NCI-H1092 treated with DMSO at 0.1 percent for 48 hours (cell line): ENCODE results near the gene CLCF1.

Source experiments
- DNase-seq: peaks from one replicate; lab custom pipeline; 2025; lab: John Stamatoyannopoulos, UW

The CLCF1 gene

DNA sequence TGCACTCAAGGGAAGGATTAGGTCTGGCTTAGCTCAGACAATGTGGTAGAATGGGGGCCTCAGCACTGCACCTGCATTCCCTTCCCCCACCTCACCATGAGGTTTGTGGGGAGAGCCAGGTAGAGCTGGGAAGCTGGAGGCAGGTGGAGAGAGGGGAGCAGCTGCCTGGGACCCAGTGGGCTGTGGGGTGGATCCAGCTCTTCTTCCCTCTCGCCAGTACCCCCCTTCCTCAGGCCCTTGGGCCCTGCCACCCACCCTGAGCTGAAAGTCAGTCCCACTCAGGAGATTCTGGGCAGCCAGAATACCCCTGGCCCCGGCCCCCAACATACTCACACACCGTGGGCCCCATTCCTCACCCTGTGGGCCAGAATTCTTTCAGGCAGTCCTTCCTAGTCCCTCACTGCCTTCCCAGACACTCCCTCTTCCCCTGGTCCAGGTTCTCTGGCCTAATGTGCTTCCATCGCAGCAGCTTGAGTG, 17.0 kb downstream of the CLCF1 start:
- no peak for DNase-seq

DNA sequence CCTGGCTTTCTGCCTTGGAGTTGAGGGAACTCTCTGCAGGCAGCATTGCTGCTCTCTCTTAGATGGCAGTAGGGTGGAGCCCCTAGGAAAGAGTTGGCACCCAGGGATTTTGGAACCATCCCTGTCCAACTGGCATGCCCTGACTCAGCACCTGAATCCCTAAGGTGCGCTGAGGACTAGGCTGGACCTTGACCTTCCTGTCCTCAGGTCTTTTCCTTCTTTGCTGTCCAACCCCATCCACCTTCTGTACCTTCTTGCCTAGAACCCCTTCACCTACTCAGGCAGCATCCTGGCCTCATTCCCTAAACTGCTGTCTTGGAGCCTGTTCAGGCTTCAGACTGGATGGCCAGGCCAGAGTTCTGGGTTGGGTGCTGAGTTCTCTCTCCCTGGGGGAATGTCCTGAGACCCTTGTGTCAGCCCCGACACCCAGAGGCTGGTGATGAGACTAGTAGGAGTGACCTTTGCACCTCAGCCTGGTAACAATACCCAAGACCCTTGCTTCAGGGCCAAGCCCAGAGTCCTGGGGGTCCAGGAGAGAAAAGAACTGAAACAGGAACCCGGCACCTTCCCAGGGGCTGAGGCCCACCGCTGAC, 17.5 kb downstream of the CLCF1 start:
- DNase-seq = no peak

DNA sequence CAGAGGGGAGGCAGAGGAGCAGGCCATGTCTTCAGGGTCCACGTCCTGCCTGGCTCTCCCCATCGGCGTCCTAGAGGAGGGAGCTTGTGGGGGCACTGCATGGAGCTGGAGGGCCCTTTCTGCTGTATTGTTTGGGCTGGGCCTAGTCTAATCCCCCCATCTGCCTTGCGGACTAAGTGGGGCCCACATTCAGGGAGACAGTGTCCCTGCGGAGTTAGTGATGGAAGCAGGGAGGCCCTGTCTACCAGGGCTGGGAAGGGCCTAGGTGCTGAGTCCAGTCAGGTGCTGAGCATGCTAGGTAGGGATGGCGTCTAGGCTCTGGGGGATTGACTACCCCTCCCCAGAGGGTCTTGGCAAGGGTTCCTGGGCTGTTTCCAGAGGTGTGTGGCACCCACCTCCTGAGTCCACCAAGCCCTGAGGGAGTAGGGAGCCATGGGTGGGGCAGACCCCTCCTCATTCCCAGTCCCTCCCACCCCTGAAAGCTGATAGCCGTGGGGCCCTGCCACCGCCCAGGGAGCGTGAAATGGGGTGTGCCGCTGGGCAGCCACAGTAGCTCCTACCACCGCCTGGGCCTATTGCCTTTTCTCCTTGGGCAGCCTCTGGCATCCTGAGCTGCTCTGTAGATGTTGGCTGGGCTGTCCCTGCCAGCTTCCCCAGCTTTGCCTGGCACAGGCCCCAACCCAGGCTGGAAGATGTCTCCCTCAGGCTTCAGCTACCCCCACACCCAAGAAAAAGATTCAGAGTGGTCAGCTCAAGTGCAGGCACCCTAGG, 18.2 kb downstream of the CLCF1 start:
- no peak for DNase-seq

DNA sequence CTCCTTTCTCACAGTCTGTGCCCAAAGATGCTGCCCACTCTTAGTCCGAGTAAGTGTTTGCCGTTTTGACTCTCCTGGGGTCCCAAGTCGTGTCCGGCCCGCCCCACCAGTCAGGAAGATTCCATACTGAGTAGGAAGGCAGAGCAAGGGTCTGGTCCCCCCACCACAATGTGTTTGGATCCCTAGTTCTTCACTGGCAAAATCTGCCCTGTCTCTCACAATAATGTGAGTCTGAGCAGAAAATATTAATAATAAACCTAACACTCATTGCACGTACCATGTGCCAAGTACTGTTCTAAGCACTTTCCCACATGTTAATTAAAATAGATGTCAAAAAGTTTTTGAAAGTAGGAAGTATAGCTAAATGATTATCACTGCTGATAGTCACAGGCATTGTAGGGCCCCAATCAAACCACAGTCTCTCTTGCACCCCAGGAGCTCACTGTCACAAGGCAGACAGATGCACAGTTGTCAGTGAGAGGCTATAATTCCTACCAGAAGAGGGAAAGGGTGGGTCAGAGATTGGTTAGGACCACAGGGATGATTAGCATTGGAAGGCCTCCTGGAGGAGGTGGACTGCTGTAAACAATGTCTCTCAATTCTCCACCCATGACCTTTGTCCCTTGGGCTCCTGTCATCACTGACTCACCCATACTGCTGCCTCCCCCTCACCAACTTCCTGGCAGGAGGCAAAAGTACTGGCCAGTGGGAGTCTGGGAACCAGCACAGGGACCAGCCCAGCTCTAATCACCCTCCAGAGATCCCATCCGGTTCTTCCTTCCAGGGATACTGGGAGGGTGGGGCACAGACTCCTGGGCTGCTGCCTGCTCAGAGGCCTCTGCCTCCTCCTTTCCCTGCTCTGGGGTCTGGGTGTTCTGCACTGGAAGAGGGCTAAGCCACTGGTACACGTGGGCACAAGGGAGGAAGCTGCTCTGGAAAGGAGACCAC, 19.0 kb downstream of the CLCF1 start:
- no peak for DNase-seq

DNA sequence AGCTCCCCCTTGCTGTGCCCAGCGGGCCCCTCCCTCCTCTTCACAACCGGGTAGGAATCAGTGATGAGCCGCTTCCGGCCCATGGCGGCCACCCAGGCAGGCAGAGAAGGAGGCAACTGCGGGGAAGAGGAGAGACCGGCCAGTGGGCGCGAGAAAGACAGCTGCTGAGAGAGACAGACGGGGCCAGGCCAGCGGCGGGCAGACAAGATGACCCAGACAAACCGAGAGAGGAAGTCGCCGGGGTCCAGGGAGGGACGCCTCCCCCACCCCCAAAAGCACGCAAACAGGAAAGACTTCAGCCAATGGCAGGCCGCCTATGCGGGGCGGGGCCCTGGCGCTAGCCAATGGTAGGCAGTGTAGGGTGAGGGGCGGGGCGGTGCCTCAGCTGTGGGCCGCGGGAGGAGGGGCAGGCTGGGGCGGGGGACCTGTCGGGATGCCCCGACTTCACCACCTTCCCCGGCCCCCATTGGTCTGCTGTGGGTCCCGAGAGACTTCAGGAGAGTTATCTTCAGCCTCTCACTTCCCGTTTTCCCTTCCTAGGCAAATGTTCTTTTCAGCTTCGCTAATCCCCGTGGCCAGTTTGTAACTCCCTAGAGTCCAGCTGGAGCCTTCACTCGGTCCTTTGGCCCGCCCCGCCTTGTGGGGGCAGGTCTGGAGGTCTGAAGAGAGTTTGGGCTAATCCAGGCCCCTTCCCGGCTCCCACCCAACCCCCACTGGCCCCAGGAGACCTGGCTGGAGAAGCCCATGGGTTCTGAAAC, 19.9 kb downstream of the CLCF1 start, which contains the start of gene POLD4:
TSS of gene POLD4 (minus strand) at position 230 of the 758 bp plus-strand sequence. CDS start at position 83, 147 bp downstream.
- DNase-seq = peak; percentile 95

DNA sequence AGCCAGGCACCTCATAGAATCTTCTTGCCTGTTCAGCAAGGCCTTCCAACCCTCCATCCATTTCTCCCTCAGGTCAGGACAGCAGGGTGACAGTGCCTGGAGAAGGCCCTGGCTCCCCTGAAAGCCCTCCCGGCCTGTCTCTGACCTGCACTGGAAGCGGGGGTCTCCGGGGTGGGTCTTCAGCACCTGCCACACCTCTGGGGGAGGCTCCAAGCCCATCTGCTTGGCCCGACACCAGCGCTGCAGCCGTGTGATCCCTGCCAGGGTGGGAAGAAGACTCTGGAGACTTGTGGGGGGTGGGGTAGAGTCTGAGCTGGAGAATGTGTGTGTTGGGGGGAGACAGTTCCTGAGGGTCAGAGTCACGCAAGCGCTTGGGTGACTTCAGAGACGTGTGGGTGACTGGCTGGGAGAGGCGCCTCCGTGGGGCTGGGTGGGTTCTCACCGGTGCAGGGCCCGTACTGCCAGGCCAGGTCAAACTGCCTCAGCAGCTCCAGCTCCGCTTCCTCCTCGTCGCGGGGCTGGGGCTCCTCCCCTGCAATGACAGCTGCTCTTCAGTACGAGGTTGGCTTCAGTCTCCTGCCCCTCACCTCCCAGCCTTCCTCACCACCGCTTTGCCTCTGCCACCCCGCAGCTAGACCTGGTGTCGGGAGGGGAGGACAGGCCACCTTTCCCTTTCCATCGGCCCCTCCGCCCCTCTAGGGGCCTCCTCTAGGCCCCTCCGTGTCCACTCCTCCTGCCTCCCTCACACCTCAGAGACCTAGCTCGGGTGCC, 20.7 kb downstream of the CLCF1 start:
- no peak for DNase-seq

DNA sequence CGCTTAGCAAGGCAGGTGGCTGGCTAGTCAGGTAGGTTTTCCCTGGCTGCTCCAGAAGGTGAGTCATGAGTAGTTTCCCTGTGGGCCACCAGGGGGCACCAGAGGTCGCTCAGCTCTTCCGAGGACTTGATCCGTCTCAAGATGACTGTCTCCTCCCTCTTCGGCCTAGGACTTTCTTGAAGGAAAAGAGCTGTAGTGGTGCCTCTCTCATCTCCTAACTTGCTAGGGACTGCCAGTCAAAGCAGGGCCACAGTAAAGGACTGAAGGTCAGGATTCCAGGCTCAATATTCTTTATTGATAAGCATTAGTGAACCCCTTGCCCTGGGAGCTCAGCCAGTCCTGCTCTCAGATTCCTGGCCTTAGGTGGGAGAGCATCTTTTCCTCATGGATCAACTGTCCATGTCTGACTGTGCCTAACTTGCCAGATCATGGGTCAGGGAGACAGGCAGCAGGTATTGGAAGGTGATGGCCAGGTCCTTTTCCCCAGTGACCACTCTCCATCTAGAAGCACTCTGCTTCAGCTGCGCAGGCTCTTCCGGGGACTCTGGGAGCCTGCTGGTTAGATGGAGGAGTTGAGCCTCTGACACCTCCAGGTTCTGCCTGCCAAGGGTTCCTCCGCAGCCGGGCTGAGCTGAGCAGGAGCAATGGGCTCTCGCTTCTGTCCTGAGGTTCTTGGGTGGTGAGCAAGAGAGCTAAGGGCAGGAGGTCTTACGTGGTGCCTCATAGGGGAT, 22.0 kb downstream of the CLCF1 start:
- peak; percentile 64 for DNase-seq

DNA sequence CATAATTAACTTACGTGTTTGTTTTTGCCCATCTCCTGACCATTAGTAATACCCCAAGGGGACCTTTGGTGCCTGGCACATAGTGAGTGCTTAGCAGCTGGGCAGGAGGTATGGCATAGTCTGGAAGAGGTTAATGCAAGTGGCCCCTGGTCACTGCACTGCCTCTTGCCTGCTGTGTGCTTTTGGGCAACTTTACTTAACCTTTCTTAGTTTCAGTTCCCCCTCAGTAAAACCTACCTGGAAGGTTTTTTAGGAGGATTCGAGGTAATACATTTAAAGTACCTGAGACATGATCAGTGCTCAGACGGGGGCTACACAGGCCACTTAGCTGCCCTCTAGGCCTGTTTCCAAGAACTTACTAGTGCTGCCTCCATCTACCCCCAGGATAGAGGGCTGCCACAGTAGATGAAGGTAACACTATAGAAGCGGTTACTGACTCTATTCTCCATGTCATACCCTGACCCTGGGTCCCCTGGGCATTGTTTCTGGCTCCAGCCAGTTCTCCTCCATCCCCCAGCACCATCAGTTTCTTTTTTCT, 23.4 kb downstream of the CLCF1 start:
- DNase-seq = no peak

DNA sequence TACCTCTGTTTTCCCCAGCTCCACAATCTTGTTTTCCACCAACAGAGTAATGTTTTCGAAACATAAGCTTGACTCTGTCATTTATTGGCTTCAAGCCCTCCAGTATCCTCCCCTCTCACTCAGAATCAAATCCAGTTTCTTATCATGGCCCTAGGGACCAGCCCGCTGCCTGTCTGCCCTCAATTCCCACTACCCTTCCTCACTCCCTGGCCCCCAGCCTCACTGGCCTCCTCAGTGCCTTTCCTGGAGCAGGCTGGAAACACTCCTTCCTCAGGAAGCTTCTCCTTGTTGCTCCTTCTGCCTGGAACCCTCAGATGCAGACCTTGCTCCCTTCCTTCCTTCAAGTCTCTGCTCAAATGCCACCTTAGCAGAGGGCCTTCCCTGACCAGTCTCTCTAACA, 23.9 kb downstream of the CLCF1 start:
- no peak for DNase-seq

DNA sequence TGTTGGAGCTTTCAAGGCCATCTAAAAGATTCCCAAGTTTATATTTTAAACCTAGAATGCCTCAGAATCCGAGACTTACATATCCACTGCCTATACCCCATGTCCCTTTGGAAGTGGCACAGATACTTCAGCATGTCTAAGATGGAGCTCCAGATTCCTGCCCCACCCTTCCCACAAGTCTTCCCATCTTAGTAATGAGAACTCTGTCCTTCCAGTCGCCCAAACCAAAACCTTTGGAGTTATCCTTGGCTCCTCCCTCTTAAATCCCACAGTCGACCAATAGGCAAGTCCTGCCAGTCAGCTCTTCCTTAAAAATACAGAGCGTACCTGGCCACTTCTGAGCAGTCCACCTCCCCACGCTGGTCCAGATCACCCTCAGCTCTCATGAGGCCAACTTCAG, 24.4 kb downstream of the CLCF1 start:
- no peak for DNase-seq

DNA sequence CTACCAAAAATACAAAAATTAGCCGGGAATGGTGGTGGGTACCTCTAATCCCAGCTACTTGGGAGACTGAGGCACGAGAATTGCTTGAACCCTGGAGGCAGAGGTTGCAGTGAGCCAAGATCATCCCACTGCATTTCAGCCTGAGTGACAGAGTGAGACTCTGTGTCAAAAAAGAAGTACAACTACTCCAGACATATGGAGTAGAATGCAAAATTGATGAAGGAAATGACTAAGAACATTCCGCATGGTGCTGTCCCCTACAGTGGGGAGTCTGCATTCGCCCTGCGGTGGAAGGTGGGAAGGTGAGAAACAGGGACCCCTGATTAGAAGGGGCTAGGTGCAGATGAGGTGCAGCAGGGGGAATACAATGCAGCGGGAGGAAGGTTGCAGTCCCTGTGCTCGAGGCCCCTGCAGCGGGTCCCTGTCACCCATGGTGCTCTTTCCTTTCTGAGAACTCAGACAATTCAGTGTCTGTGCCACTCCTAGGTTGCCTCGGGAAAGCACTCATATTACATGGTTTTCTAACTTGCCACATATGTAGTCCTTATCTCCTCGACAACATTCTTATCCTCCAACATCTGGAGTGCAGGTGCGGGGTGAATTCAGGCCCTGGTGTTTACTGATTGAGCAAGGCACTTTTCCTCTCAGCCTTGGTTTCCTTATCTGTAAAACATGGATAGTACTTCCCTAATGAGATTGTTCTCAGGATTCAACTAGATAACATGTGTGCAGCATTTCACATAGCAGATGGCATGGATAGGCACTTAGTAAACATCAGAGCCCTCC, 25.2 kb downstream of the CLCF1 start:
- no peak for DNase-seq

DNA sequence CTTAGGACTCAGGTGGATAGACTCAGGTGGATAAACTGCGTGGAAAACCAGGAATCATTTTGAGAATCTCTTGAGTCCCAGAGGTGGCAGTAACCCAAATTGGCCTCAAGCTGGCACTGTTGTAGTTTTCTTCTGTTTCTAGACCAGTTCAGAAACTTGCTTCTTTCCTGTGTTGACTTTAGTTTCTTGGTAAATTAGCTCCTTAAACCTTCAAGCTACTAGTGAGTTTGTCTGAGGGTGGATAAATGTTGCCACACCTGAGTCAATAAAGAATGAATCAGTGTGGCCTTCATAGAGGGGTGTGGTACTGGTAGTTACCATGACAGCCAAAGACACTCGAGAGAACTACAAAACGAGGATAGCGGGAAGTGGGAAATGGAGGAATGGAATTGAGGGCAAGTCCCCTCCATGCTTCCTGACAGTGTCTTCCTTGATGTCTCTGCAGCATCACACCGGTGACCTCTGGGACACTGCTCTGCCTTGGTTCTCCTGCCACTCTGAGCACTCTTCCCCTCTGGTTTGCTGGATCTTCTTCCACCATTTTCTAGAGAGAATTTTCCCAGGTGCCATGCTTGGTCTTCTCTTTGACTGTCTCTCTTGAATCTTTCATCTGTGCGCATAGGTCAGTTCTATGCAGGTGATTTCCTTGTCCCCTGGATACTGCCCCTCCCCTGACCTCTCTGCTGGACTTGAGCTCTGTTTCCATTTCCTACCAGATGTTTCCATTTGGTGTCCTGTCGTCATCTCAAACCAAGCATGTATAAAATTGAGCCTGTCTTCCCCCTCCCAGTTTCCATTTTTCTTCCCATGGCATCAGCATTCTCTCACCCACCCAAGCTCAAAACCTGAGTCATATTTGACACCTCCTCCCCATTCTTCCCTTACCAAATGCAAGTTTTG, 27.2 kb downstream of the CLCF1 start:
- no peak for DNase-seq

DNA sequence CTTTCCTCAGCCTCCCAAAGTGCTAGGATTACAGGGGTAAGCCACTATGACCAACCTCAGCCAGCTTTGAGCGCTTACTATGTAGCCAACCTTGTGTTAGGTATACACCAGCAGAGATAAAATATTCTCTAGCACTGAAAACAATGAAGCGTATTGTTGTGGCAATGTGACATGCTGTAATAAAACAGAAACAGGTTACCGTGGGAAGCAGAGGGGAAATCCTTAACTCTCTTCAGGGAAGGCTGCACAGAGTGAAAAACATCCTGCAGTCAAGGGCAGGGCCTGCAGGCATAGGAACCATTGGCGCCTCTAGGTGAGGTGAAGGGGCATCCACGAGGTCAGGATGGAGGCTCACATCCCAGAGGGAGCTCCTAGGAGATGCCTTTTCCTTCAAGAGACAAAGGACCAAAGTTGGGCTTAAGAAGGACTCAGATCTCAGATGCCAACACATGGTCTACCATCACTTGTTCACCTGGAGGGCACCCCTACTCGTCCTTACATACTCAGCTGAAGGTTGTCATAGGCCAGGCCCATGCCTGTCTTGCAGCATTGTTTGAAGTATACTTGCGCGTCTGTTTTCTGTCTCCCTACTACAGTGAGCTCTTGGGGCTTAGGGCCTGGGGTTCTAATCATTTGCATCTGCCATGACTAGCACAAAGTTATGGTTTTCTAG, 28.0 kb downstream of the CLCF1 start:
- DNase-seq = no peak

DNA sequence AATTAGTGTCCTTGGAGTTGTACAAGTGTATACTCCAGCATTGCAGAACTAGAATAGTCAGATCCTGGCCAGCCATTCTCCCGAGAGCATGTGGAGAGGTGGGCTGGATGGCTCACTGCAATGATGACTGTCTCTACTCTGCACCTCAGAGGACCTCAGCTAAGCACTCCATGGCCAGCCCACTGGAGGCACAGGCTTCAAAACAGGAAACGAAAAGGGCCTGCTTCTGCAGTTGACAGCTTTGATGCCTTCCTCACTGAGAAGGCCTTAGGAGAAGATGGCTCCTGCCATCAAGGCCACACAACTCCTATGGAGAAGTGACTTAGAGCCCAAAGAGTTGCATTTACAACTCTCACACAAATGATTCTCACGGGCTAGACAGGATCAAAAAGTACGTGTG, 29.1 kb downstream of the CLCF1 start:
- no peak for DNase-seq

DNA sequence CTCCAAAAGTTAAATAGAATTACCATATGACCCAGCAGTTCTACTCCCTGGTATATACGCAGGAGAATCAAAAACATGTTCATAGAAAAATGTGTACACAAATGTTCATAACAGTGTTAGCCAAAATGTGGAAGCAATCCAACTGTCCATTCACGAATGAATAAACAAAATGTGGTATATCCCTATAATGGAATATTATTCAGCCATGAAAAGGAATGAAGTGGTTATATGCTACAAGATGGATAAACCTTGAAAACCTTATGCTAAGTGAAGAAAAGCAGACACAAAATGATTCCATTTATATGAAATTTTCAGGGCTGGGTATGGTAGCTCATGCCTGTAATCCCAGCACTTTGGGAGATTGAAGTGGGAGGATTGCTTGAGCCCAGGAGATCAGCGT, 36.1 kb downstream of the CLCF1 start:
- no peak for DNase-seq

DNA sequence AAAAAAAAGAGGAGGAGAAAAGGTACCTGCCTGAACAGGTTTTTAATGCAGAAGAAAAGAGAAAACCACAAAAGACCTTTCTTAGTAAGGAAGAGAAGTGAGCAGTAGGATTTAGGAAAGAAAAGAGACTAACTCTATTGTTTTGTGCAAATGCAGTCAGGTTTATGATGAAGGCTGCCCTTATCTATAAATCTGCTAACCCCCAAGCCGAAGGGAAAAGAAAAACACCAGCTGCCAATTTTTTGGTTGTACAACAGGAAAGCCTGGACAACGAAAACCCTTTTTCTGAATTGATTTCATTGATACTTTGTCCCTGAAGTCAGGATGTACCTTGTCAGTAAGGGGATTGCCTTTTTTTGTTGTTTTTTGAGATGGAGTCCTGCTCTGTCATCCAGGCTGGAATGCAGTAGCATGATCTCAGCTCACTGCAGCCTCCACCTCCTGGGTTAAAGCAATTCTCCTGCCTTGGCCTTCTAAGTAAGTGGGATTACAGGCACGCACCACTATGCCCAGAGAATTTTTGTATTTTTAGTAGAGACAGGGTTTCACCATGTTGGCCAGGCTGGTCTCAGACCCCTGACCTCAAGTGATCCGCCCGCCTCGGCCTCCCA, 41.2 kb downstream of the CLCF1 start:
- DNase-seq = no peak

DNA sequence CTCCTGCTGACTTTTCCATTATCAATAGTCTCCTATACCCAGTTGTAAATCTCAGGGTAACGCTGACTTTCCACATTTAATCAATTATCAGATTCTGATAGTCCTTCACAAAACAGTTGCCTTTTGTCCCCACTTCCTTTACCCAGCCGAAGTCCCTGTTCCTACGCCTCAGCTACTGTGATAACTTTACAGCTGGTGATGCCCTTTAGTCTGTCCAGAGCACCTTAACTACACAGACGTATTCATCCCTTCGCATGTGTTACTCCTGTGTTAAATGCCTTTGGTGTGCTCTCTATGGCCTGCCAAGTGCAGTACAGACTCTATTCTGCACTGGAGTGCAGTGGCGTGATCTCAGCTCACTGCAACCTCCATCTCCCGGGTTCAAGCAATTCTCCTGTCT, 49.9 kb downstream of the CLCF1 start:
- no peak for DNase-seq
